DOHH2 (cell line): ENCODE data around the gene NAB1.

ENCODE experiments used
- EZH2phosphoT487 ChIP-seq: fragments of 200-600 bp; sonication (generic); IDR thresholded peaks from 2 replicates; pipeline ENCODE4 v1.6.1; 2017; ENCODE audit warnings: borderline replicate concordance, mild to moderate bottlenecking, antibody characterized with exemption, low read length, moderate library complexity, mixed read lengths
- TF ChIP-seq, protein P1 (sequence below): fragments of 200-600 bp; sonication (generic); IDR thresholded peaks from one replicate; pipeline ENCODE4 v1.5.1; 2014; ENCODE audit warnings: antibody characterized with exemption, mild to moderate bottlenecking, low read depth, low read length; ENCODE audit not compliant: poor library complexity, severe bottlenecking

DNA sequence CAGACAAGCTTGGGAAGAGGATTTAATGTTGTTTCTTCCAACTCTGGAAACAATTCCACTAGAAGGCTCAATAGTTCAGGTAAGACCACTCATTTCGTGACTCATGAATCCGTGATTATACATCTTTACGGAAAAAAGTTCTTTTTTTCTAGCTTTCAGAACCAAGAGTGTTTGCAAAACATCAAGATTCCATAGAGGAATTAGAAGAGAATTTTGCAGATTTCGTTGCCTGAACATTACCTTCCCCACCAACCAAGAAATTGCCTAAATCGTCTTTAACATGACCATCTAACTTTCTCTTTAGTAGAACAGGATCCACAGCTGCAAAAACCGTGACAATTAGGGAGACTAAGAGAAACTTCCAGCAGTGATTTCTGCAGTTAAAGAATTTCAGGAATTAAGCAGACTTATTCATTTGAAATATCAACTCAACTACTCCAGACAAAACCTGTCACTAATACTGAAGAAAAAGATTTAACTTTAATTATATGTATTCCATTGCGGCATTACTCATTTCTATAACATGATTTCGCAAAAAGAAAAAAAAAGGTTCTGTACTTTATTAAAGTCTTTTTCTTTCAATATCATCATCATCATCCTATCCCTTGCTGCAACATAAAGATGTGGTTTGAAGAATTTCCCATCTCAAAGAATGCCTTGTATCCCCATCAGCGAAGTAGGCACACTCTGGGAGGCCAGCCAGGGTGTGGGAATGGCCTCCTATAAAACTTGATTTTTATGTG, 1.9 kb upstream of the NAB1 start:
- TF ChIP-seq, protein P1, sequence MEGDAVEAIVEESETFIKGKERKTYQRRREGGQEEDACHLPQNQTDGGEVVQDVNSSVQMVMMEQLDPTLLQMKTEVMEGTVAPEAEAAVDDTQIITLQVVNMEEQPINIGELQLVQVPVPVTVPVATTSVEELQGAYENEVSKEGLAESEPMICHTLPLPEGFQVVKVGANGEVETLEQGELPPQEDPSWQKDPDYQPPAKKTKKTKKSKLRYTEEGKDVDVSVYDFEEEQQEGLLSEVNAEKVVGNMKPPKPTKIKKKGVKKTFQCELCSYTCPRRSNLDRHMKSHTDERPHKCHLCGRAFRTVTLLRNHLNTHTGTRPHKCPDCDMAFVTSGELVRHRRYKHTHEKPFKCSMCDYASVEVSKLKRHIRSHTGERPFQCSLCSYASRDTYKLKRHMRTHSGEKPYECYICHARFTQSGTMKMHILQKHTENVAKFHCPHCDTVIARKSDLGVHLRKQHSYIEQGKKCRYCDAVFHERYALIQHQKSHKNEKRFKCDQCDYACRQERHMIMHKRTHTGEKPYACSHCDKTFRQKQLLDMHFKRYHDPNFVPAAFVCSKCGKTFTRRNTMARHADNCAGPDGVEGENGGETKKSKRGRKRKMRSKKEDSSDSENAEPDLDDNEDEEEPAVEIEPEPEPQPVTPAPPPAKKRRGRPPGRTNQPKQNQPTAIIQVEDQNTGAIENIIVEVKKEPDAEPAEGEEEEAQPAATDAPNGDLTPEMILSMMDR, result no peak
- no peak for TF ChIP-seq EZH2phosphoT487
